Hepatocyte (in vitro differentiated cells): ENCODE results near the gene ABCC3. TPM values are rescaled to one million over a fixed set of nuclear protein-coding genes. Genes with fewer than 3 reads are reported as not detected.

Experiments
- DNase-seq: peaks from one replicate; pipeline ENCODE4 v3.0.0-alpha.2; 2016; ENCODE audit warnings: low spot score
- H2AFZ ChIP-seq: fragments of 200-600 bp; sonication (generic); 2 replicates; pipeline ENCODE4 v1.6.0; 2016; ENCODE audit warnings: antibody characterized with exemption, mild to moderate bottlenecking
- H3K27ac ChIP-seq: fragments of 200-600 bp; sonication (generic); 2 replicates; pipeline ENCODE4 v1.5.1; 2016; ENCODE audit warnings: mild to moderate bottlenecking
- H3K27me3 ChIP-seq: fragments of 200-600 bp; sonication (generic); 2 replicates; pipeline ENCODE4 v1.6.1; 2016
- H3K36me3 ChIP-seq: fragments of 200-600 bp; sonication (generic); replicated peaks from 2 replicates; pipeline ENCODE4 v1.5.1; 2016; ENCODE audit warnings: low read depth; ENCODE audit not compliant: insufficient read depth
- H3K4me1 ChIP-seq: fragments of 200-600 bp; sonication (generic); 2 replicates; pipeline ENCODE4 v1.5.1; 2016; ENCODE audit warnings: mild to moderate bottlenecking, moderate library complexity; ENCODE audit not compliant: insufficient read depth
- H3K4me2 ChIP-seq: fragments of 200-600 bp; sonication (generic); 2 replicates; pipeline ENCODE4 v1.6.0; 2016
- H3K4me3 ChIP-seq: fragments of 200-600 bp; sonication (generic); 2 replicates; pipeline ENCODE4 v1.5.1; 2016; ENCODE audit warnings: mild to moderate bottlenecking
- H3K79me2 ChIP-seq: fragments of 200-600 bp; sonication (generic); 2 replicates; pipeline ENCODE4 v1.6.0; 2017; ENCODE audit warnings: mild to moderate bottlenecking
- H3K9me2 ChIP-seq: fragments of 200-600 bp; sonication (generic); replicated peaks from 2 replicates; pipeline ENCODE4 v1.6.0; 2017; ENCODE audit warnings: mild to moderate bottlenecking; ENCODE audit not compliant: insufficient read depth
- H3K9me3 ChIP-seq: fragments of 200-600 bp; sonication (generic); 2 replicates; pipeline ENCODE4 v1.5.1; 2016; ENCODE audit warnings: low read depth, mild to moderate bottlenecking
- H4K20me1 ChIP-seq: fragments of 200-600 bp; sonication (generic); 2 replicates; pipeline ENCODE4 v1.6.0; 2016; ENCODE audit warnings: mild to moderate bottlenecking; ENCODE audit not compliant: insufficient read depth, poor library complexity, severe bottlenecking
- CTCF ChIP-seq: fragments of 200-600 bp; sonication (generic); IDR thresholded peaks from 2 replicates; pipeline ENCODE4 v1.5.1; 2016; ENCODE audit warnings: antibody characterized with exemption, mild to moderate bottlenecking; ENCODE audit not compliant: poor library complexity
- EZH2 ChIP-seq: fragments of 200-600 bp; sonication (generic); IDR thresholded peaks from 2 replicates; pipeline ENCODE4 v1.6.1; 2016; ENCODE audit warnings: antibody characterized with exemption, mild to moderate bottlenecking, borderline replicate concordance
- EZH2phosphoT487 ChIP-seq: fragments of 200-600 bp; sonication (generic); IDR thresholded peaks from one replicate; pipeline ENCODE4 v1.6.1; 2018; ENCODE audit warnings: antibody characterized with exemption, mild to moderate bottlenecking, low read depth, moderate library complexity; ENCODE audit not compliant: unreplicated experiment, severe bottlenecking
- WGBS: methylation state at CpG from one replicate; pipeline ENCODE4 v1.1.6; 2016; ENCODE audit warnings: low lambda C conversion rate; ENCODE audit errors: missing lambda C conversion rate; 5-methylcytosine and 5-hydroxymethylcytosine counted together
- polyA plus RNA-seq: library from polyadenylated mRNA; unstranded; fragments of >200 nt; fragmentation: Nextera tagmentation; extraction: Ambion mirVana; gene quantifications from 2 replicates; pipeline ENCODE4 v1.2.1, GENCODE V29; 2016
- total RNA-seq: library from RNA; depleted of rRNA; stranded (reverse); fragments of >200 nt; gene quantifications from 2 replicates; pipeline ENCODE4 v1.2.3, GENCODE V29; 2014

Gene ABCC3
- total and polyA plus RNA-seq, 2 experiments from 2014 or later, result 16.9 to 18.1 TPM

- Histone ChIP-seq H3K36me3 (no peaks in the 10 kb centered on the region), H3K9me2 (no peaks in the 10 kb centered on the region), H3K4me3 (no peak overlapping the region), H2AFZ (no peak overlapping the region), H3K4me2 (no peak overlapping the region), H3K79me2 (no peaks in the 10 kb centered on the region), H4K20me1 (no peaks in the 10 kb centered on the region), H3K27me3 (no peaks in the 10 kb centered on the region), H3K9me3 (no peaks in the 10 kb centered on the region), H3K27ac (no peak overlapping the region), H3K4me1 (no peaks in the 10 kb centered on the region)
- 50% methylated on average over 5 of the region's 5 CpGs for WGBS
- no peak for DNase-seq
- TF ChIP-seq EZH2phosphoT487, result no peak
- TF ChIP-seq EZH2, result no peak
- no peak for TF ChIP-seq CTCF
Observed at GRCh38 chr17:50620237-50620636, 14.4 kb upstream of the ABCC3 start.

GRCh38 chr17:50620858-50621257 lies 13.8 kb upstream of the ABCC3 start:
- H3K79me2 ChIP-seq, result no peaks in the 10 kb centered on the region
- H3K27me3 ChIP-seq, result no peaks in the 10 kb centered on the region
- H3K4me1 ChIP-seq, result no peaks in the 10 kb centered on the region
- DNase-seq, result no peak
- no peak overlapping the region for H3K4me3 ChIP-seq
- H2AFZ ChIP-seq, result no peak overlapping the region
- H4K20me1 ChIP-seq, result no peaks in the 10 kb centered on the region
- H3K27ac ChIP-seq, result no peak overlapping the region
- TF ChIP-seq CTCF (peak; percentile 23), EZH2phosphoT487 (no peak)
- no peaks in the 10 kb centered on the region for H3K9me3 ChIP-seq
- no peak overlapping the region for H3K4me2 ChIP-seq
- 74% methylated on average over 16 of the region's 17 CpGs for WGBS
- no peaks in the 10 kb centered on the region for H3K36me3 ChIP-seq
- no peaks in the 10 kb centered on the region for H3K9me2 ChIP-seq

GRCh38 chr17:50621574-50622031 lies 13.1 kb upstream of the ABCC3 start:
- no peak overlapping the region for H3K4me3 ChIP-seq
- whole genome bisulfite sequencing, result 66% methylated on average over 16 of the region's 16 CpGs
- H3K27me3 ChIP-seq, result no peaks in the 10 kb centered on the region
- H3K27ac ChIP-seq, result no peak overlapping the region
- no peaks in the 10 kb centered on the region for H3K36me3 ChIP-seq
- H3K4me2 ChIP-seq, result no peak overlapping the region
- no peak overlapping the region for H2AFZ ChIP-seq
- no peaks in the 10 kb centered on the region for H4K20me1 ChIP-seq
- H3K4me1 ChIP-seq, result no peaks in the 10 kb centered on the region
- no peaks in the 10 kb centered on the region for H3K79me2 ChIP-seq
- DNase-seq, result no peak
- TF ChIP-seq EZH2phosphoT487 (no peak), CTCF (no peak), EZH2 (no peak)
- no peaks in the 10 kb centered on the region for H3K9me3 ChIP-seq
- no peaks in the 10 kb centered on the region for H3K9me2 ChIP-seq
